Measurements from ENCODE around the gene SEC31B.

SEC31B gene

DNA sequence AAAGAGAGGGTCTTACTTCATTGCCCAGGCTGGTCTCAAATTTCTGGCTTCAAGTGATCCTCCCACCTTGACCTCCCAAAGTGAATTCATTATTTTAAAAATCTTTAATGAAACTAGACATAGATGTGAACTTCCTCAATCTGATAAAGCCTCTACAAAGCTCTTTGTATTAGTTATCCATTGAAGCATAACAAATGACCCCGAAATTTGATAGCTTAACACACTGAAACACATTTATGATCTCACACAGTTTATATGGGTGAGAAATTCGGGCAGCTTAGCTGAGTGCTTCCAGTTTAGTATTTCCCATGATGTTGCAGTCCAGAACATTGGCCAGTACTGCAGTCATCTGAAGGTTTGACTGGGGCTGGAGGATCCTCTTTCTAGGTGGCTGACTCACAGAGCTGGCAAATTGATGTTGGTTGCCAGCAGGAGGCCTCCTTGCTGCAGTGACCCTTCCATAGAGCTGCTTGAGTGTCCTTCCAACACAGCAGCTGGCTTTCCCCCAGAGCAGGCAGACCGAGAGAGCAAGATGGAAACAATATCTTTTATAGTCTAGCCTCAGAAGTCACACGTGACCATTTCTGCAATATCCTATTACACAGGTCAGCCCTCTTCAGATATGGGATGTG is 73.4 kb downstream of the SEC31B start:
- no peak for DNase-seq
- no peak for ATAC-seq

DNA sequence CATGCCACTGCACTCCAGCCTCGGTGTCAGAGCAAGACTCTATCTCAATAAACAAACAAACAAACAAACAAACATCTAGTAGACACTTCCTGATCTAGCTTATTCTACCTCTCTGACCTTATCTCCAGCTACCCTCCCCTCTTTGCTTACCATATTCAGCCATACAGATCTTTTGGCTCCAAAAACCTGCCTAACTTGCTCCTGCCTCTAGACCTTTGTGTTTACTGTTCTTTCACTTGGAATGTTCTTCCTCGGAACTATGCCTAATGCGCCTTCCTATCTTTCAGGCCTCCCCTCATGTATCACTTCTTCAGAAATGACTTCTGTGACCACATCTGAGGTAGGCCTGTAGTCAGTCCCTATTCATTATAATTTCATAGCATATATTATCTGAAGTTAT is 77.1 kb downstream of the SEC31B start:
- no peak for DNase-seq
- no peak for ATAC-seq

DNA sequence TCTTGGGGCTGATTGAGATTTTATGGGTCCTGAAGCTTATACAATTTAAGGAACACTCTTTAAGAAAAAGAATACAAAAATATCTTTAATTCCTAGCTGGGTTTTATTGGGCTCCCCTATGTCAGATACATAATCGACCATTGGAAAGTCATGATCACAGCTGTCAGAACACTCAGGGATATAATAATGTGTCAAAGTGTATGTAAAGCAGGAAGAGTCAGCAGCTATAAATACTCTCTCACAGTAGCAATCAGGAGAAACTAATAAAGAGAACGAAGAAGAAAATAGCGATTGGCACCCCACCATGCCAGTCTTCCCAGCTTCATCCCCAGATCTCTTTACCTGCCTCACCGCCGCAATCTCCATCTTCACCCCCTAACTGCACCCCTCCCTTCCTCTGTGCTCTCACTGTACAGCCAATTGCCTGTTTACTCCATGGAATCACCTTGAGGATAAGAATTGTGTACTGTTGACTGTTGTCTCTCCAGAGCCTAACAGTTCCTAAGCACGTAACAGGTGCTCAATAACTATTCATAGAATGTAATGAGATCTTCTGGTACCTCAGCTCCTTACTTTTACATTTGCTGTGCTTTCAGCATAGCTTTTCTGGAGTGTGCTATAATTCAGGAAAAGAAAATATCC is 80.9 kb downstream of the SEC31B start:
- ATAC-seq (no peak), DNase-seq (no peak)
